IPS DF 6.9 (cell line): Measurements from ENCODE around the gene SERTM1.

ENCODE experiments used
- DNase-seq: peaks from one replicate; pipeline ENCODE4 v3.0.0-alpha.2; 2013; ENCODE audit warnings: low read depth, low spot score
- H3K27ac ChIP-seq: one replicate; pipeline ENCODE4 v1.5.1; 2013; ENCODE audit warnings: low read length, control low read depth
- H3K27me3 ChIP-seq: 2 replicates; pipeline ENCODE4 v1.6.1; 2013; ENCODE audit warnings: mild to moderate bottlenecking, low read length; ENCODE audit not compliant: control insufficient read depth, insufficient read depth
- H3K36me3 ChIP-seq: 2 replicates; pipeline ENCODE4 v1.6.1; 2013; ENCODE audit warnings: low read length; ENCODE audit not compliant: control insufficient read depth, insufficient read depth
- H3K4me1 ChIP-seq: 2 replicates; pipeline ENCODE4 v1.6.1; 2013; ENCODE audit warnings: low read length; ENCODE audit not compliant: control insufficient read depth, insufficient read depth
- H3K4me3 ChIP-seq: 2 replicates; pipeline ENCODE4 v1.5.1; 2013; ENCODE audit warnings: mild to moderate bottlenecking, low read length
- H3K9me3 ChIP-seq: 2 replicates; pipeline ENCODE4 v1.6.1; 2013; ENCODE audit warnings: low read length, inconsistent platforms; ENCODE audit not compliant: control insufficient read depth, insufficient read depth
- WGBS: extraction: QIAGEN DNeasy Blood & Tissue Kit; methylation state at CpG from one replicate; pipeline ENCODE4 v1.1.7; 2013; ENCODE audit warnings: mixed read lengths, missing lambda C conversion rate; ENCODE audit not compliant: insufficient read length, insufficient coverage; 5-methylcytosine and 5-hydroxymethylcytosine counted together

Gene SERTM1

DNA sequence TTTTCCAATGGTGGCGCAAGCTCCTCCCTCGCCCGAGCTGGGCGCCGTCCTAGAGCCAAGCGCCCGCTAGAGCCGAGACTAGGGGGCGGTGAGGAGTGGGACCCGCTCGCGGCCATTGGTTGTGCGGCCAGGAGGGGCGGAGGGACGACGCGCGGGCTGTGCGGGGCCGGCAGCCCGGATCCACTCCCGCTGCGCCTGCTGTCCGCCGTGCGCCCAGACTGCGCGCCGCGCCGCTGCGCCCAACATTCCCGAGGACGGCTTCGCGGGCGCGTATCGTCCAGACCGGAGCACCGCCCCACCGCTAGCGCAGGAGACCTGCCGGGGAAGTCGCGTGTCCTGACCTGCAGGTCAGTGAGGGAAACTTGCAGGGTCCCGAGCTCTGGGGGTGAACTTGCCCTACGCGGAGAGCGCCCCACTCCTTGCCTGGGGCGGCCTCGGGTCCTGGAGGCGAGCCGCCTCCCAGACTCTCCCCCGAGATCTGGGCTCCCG, at the start of gene SERTM1:
Gene SERTM1, plus strand, starts transcription at position 183 of the 489 bp plus-strand sequence. CDS start 21,059 bp downstream, outside the sequence.
- H3K27me3 ChIP-seq = peaks cover 18% of the 10 kb centered on the region; the same call in 1 of the 2 replicates
- DNase-seq = peak; percentile 37
- WGBS = no CpG with 5 or more reads among the region's 56 CpGs
- no peaks in the 10 kb centered on the region for H3K36me3 ChIP-seq
- H3K4me3 ChIP-seq = peak within 1 kb of the TSS; percentile 61
- H3K27ac ChIP-seq = no peak within 1 kb of the TSS
- no peaks in the 10 kb centered on the region for H3K9me3 ChIP-seq
- H3K4me1 ChIP-seq = no peaks in the 10 kb centered on the region

DNA sequence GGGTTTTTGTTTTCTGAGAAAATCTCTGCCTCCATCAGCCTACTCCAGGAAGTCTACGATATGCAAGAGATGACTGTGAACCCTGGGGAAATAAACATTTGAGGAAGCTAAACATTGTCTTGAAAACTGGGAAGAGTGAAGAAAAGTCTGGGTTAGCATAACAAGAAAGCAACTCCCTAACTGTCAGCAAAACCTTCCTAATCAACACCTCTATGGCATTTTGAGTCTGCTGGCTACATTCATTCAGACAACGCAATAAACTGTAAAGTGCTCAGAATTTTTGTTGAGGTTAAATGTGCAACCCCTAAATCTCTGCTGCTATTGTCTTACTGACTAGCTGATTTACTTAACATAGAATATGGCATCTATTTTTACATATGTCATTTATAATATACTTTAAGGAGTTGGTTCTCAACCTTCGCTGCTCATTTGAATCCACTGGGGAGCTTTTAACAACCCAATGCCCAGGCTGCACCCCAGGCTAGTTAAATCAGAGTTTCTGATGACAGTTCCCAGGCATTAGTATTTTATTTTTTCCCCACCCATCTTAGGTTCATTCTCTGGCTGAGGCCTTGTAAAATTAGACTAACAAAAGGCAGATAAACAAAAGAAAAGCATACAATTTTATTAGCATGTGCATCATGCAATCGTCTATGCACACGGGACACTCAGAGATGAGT, 45.3 kb upstream of the SERTM1 start:
- no peaks in the 10 kb centered on the region for H3K36me3 ChIP-seq
- no peak overlapping the region for H3K27ac ChIP-seq
- H3K4me1 ChIP-seq = peaks cover 4% of the 10 kb centered on the region; the same call in 1 of the 2 replicates
- H3K9me3 ChIP-seq = no peaks in the 10 kb centered on the region
- no peak overlapping the region for H3K4me3 ChIP-seq
- DNase-seq = no peak
- H3K27me3 ChIP-seq = no peaks in the 10 kb centered on the region
- WGBS = no CpG with 5 or more reads among the region's 5 CpGs

DNA sequence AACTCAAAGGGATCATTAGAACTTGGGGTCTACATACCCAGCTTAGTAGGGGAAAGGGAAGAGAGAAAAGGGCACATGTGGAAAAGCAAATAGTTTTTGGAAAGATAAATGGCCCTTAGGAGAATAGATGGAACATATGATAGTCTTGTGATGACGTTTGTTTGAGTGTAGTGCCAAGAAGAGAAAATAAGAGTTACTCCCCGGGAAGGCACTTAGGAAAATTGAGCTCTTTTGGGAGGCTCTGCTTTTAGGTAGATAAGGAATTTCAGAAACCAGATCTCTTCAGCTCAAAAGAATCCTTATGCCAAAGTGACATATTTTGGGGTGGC, 44.8 kb upstream of the SERTM1 start:
- Histone ChIP-seq H3K9me3 (no peaks in the 10 kb centered on the region), H3K36me3 (no peaks in the 10 kb centered on the region), H3K4me1 (peaks cover 4% of the 10 kb centered on the region; the same call in 1 of the 2 replicates), H3K27ac (no peak overlapping the region), H3K27me3 (no peaks in the 10 kb centered on the region), H3K4me3 (no peak overlapping the region)
- no CpG with 5 or more reads among the region's 2 CpGs for WGBS
- DNase-seq = no peak

DNA sequence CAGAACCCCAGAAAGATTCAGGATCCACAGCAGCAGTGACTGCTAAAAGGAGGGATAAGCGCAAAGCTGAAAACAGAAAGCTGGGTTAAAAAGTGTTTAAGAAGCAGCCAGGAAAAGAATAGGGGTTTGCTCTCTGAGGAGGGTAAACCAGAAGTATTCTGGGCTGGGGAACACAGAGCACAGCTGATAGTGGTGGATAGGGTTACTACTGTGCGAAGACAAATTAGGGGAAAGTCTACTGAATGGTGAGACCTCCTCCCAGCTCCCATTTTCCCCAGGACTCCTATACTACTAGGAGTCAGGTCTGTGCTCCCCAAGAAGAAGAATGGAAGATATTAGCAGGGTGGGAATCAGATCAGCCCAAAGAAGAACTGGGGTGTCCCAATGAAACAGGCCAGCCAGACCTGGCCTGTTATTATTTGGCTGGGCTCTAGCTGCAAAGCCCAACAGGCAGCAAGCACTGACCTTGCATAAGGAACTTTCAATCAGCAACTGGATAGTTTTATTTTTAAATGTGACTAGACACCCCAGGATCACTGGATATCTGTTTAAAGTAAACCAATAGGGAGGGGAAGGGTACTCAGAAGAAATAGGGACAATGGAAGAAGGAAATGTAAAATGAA, 43.5 kb upstream of the SERTM1 start:
- H3K4me1 ChIP-seq = peaks cover 4% of the 10 kb centered on the region; the same call in 1 of the 2 replicates
- no peak overlapping the region for H3K4me3 ChIP-seq
- DNase-seq = no peak
- no CpG with 5 or more reads among the region's 2 CpGs for WGBS
- H3K27me3 ChIP-seq = no peaks in the 10 kb centered on the region
- no peaks in the 10 kb centered on the region for H3K36me3 ChIP-seq
- no peak overlapping the region for H3K27ac ChIP-seq
- no peaks in the 10 kb centered on the region for H3K9me3 ChIP-seq

DNA sequence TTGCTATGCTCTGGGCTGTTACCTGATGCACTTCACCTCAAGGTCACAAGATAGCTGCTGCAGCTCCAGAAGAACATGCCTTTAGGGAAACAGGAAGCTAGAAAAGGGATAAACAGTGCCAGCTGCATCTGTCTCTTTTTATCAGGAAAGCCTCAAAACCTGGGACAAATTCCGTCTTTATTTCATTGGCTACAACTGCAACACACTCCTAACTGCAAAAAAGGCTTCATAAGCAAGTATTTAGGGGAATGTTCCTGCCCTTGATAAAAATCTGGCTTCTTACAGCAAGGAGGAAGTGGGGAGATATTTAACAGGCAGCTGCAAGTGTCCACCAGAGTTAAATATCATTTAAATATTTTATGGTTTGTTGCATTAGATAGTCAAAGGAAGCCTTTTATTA, 34.2 kb upstream of the SERTM1 start:
- no CpG with 5 or more reads among the region's 1 CpG for WGBS
- H3K36me3 ChIP-seq = no peaks in the 10 kb centered on the region
- H3K27me3 ChIP-seq = no peaks in the 10 kb centered on the region
- H3K4me3 ChIP-seq = no peak overlapping the region
- H3K4me1 ChIP-seq = no peaks in the 10 kb centered on the region
- H3K9me3 ChIP-seq = no peaks in the 10 kb centered on the region
- DNase-seq = no peak
- no peak overlapping the region for H3K27ac ChIP-seq

DNA sequence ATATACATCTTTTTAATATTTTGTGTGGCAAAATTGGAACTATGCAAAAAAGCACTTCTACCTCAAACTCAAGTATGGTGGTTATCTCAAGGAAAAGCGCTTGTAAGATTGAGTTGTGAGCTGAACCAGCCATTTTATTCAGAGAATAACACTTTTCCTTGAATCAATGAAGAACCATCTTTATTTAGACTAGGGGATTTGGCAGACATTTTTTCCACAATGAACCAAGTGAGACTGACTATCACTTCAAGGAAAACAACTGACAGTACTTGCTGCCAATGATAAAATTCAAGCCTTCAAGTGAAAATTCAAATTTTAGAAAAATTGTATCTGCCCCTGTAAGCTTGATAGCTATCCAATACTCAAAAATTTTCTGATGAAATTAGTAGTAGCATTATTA, 23.2 kb upstream of the SERTM1 start:
- no peak overlapping the region for H3K4me3 ChIP-seq
- H3K36me3 ChIP-seq = no peaks in the 10 kb centered on the region
- no peaks in the 10 kb centered on the region for H3K27me3 ChIP-seq
- H3K9me3 ChIP-seq = 0 out of 2 replicates have a peak, but pooled peaks cover 2% of the 10 kb centered on the region
- no peak overlapping the region for H3K27ac ChIP-seq
- no peaks in the 10 kb centered on the region for H3K4me1 ChIP-seq
- no CpG with 5 or more reads among the region's 1 CpG for WGBS
- DNase-seq = no peak

DNA sequence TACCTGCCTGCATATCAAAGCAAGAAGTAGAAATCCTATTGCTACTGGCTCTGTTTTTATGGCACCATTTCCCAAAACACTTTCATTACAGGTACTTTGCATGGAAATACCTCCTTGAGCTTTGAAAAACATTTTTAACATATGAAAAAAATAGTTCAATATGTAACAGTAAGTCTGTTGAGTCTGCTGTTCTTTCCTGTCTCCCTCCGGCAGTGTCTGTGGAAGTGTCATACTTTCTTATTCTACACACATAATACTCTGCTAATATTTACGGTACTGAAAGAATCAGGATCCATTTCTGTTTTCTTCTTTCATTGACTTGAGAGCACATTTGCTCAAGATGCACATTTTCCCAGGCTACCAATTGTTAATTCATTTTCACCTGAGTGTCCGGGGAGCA, 8.2 kb upstream of the SERTM1 start:
- Histone ChIP-seq H3K27me3 (no peaks in the 10 kb centered on the region), H3K27ac (no peak overlapping the region), H3K4me3 (no peak overlapping the region), H3K4me1 (no peaks in the 10 kb centered on the region), H3K36me3 (no peaks in the 10 kb centered on the region), H3K9me3 (no peaks in the 10 kb centered on the region)
- DNase-seq = no peak
- no CpG with 5 or more reads among the region's 3 CpGs for WGBS

DNA sequence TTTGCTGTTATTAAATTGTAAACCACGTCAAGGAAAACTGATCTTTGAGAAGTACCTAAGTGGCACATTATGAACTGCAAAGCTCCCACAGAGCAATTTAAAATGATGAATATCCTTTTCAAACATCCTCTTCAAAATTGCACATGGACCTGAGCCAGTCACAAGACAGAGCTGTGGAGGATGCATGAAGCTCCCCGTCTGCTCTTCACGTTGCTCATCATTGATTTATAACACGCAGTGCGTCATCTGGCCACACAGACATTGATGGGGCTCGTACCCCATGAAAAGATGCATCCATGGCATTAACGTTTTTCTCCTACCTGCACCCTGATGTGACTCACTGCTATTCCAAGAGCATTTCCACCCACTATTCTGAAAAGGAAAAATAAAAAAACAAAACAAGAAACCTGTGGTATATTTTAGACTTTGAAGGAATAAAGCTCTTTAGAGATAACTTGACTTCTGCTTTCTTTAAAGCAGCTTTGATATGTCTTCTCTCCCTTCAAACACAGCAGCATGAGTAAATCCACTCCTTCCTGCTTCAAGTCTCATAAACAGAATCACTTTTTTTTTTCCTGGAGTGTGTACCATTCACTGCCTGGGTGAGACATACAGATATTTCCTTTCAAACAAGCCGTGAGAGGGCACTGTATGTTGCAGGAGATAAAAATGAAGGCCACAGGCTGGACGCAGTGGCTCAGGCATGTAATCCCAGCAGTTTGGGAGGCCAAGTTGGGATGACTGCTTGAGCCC, 7.2 kb upstream of the SERTM1 start:
- H3K36me3 ChIP-seq = no peaks in the 10 kb centered on the region
- H3K4me3 ChIP-seq = no peak overlapping the region
- H3K27me3 ChIP-seq = no peaks in the 10 kb centered on the region
- no peak overlapping the region for H3K27ac ChIP-seq
- WGBS = no CpG with 5 or more reads among the region's 9 CpGs
- no peak for DNase-seq
- no peaks in the 10 kb centered on the region for H3K4me1 ChIP-seq
- H3K9me3 ChIP-seq = no peaks in the 10 kb centered on the region

DNA sequence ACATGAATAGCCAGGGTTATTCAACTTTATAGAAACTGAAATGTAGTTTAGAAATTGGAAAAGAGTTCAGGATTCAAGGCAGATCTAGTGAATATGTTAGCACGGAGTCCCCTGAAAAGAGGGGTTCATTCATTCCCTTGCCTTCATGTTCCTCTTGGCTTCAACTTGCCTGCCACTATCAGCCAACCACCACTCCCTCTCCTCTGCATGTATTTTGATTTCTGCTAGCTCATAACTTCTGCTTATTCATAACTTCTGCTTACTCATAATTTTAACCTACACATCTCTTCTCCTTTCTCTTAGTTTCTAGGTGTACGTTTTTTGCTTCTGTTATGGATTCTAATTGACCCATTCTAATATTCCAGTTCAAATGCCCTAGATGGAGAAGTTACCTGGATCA, 5.5 kb upstream of the SERTM1 start:
- no peaks in the 10 kb centered on the region for H3K4me1 ChIP-seq
- no peak overlapping the region for H3K4me3 ChIP-seq
- H3K9me3 ChIP-seq = no peaks in the 10 kb centered on the region
- peaks cover 3% of the 10 kb centered on the region; the same call in 1 of the 2 replicates for H3K27me3 ChIP-seq
- no CpG with 5 or more reads among the region's 2 CpGs for WGBS
- no peak overlapping the region for H3K27ac ChIP-seq
- H3K36me3 ChIP-seq = no peaks in the 10 kb centered on the region
- no peak for DNase-seq

DNA sequence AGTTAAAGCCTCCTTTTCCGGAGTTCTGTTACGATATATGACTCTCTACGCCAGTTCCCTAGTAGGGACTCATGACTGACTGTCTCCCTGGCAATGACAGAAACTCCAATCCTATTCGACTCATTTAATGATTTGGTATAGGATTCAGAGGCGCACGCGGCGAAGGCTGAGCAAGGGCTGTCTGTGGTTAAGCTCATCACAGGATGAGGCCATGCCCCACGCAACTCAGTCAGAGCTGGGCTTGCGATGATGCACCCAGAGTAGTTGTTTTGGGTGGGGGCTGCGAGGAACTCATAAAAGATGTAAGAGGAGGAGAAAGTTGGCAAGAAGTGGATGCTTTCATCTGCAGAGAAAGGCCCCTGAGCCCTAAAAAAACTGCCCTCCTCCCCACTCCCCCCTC, 468 bp upstream of the SERTM1 start:
- no peaks in the 10 kb centered on the region for H3K36me3 ChIP-seq
- DNase-seq = no peak
- H3K4me3 ChIP-seq = peak overlapping the region; percentile 61; the same call in 1 of the 2 replicates
- no peak overlapping the region for H3K27ac ChIP-seq
- H3K4me1 ChIP-seq = no peaks in the 10 kb centered on the region
- peaks cover 18% of the 10 kb centered on the region; the same call in 1 of the 2 replicates for H3K27me3 ChIP-seq
- no peaks in the 10 kb centered on the region for H3K9me3 ChIP-seq
- no CpG with 5 or more reads among the region's 11 CpGs for WGBS
